Frontal cortex (tissue), 4 donors: ENCODE data around the gene DOCK6. TPM values are rescaled to one million over a fixed set of nuclear protein-coding genes. Genes with fewer than 3 reads are reported as not detected.
"Not testable (repeated sequence)": the region's sequence is repeated elsewhere in the genome, so short reads cannot be mapped to it uniquely, and the experiment has no call there.

Experiments
- DNase-seq, 2 donors: peaks; one replicate each; pipeline ENCODE4 v3.0.0; 2012; ENCODE audit warnings: low spot score in 2 of 2
- FAIRE-seq: peaks from 2 replicates; lab custom pipeline; 2012; peaks lifted over from hg19 to GRCh38; lab: Jason Lieb, UNC
- total RNA-seq: library from RNA; depleted of rRNA; stranded (reverse); fragments of >200 nt; gene quantifications from one replicate; pipeline ENCODE4 v1.2.3, GENCODE V29; 2014
- donor health status: control.
- donor health status: control.
- donor health status: control.

The DOCK6 gene
- total RNA-seq, 1 donor from 2014 or later: 4.1 TPM

DNA sequence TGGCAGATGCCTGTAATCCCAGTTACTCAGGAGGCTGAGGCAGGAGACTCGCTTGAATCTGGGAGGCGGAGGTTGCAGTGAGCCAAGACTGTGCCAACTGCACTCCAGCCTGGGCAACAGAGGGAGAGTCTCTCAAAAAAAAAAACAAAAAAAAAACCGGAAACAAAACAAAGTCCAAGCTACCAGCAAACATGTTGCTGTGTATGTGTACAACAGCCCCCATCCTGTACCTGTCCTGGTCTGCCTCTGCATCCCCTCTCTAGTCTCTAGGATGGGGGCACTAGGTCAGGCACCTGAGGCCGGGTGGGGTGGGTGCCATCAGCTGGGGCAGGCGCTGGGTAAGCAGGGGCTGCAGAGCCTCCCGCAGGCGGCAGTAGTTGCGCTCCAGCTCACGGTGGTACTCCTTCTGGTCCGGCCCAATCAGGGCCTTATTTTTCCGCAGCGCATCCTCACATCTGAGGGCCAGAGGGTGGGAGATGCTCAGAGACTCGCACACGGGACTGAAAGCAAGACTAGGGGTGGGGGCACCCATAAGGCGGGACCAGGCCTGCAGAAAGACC, 62.2 kb downstream of the DOCK6 start:
- FAIRE-seq (no peak), DNase-seq (no peak)

DNA sequence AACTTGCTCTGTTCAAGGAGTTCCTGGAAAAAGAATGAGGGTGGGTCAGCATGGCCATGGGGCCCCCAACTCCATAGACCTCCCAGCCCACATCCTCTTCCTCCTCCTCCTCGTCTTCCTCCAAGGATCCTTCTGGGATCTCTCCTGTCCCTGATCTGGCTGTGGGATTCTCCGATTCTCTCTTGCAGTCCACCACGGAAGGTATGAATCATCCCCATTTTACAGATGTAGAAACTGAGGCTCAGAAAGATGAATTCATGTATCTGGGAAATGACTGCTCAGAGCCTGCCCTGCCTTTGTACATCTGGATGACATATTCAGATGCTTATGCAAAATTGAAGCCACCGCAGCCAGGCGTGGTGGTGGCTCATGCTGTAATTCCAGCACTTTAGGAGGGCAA, 62.8 kb downstream of the DOCK6 start:
- FAIRE-seq: no peak
- no peak for DNase-seq

DNA sequence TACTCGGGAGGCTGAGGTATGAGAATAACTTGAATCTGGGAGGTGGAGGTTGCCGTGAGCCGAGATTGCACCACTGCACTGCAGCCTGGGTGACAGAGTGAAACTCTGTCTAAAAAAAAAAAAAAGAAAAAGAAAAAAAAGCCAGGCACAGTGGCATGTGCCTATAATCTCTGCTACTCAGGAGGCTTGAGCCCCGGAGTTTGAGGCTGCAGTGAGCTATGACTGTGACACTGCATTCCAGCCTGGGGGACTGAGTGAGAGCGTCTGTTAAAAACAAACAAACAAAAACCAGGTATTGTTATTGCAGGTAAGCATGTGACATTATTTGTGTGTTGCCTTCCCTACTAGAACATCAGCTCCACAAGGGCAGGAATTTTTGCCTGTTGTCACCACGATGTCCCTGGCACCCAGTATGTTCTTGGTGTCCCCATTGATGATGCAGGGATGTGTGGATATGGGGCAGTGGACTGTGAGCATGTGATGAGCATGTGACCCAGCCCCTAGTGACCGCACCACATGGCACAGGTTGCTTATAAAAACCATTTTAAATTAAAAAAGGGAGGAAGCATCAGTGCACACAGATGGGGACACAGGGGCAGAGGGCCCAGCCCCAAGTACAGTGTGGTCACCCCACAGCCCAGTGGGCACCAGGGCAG, 63.4 kb downstream of the DOCK6 start:
- DNase-seq: no peak
- FAIRE-seq: no peak

DNA sequence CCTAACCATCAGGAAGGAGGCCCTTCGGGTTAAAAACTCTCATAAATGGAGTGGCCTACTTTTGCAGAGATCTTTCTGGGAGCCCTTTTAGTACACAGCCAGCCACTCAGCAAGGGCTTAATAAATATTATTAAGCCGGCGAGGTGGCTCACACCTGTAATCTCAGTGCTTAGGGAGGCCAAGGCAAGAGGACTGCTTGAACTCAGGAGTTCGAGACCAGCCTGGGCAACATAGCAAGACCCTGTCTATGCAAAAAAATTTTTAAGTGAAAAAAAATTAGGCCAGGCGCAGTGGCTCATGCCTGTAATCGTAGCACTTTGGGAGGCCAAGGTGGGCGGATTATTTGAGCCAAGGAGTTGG, 64.2 kb downstream of the DOCK6 start:
- DNase-seq (no peak), FAIRE-seq (no peak)

DNA sequence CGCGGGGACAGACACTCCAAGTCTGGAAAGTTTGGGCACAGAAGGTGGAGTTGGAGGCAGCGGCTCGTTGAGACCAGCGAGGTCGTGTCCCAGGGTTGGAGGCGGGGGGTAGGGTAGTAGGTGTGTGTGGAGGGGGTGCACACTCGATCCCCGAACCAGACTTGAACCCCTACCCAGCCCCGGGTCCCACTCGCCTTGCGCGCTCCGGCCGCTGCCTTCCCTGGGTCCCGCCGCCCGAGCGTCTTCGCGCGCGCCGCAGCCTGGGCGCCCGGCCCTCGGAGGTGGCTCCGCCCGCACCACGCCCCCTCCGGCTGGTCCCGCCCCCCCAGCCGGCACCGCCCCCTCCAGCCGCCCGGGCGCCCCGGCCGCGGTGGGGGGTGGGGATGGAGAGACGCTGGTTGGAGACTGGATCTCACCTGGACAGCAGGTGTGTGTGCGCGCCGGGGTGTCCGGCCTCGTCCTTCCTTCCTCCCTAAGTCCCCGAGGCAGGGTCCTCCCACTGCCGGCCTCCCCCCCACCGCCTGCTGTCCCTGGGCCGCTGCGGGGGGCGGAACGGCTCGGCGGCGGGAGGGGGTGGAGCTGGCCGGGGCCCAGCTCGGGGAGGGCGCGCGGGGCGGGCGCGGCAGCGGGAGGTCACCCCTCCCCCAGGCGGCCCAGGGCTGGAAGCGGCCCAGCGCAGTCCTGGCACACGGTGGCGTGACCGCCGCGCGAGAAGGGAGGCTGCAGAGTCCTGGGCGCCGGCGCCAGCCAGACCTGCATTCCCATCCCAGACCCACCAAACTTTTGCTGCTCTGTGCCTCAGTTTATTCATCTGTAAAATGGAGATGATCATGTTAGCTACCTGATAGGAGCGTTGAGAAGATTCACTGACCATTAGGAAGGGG, 64.8 kb downstream of the DOCK6 start, which contains the start of gene KANK2:
Gene KANK2 (minus strand): TSS at position 255 of the 884 bp plus-strand sequence. CDS start 3,034 bp downstream, outside the sequence.
- DNase-seq (peak; percentile 98), FAIRE-seq (no peak)

DNA sequence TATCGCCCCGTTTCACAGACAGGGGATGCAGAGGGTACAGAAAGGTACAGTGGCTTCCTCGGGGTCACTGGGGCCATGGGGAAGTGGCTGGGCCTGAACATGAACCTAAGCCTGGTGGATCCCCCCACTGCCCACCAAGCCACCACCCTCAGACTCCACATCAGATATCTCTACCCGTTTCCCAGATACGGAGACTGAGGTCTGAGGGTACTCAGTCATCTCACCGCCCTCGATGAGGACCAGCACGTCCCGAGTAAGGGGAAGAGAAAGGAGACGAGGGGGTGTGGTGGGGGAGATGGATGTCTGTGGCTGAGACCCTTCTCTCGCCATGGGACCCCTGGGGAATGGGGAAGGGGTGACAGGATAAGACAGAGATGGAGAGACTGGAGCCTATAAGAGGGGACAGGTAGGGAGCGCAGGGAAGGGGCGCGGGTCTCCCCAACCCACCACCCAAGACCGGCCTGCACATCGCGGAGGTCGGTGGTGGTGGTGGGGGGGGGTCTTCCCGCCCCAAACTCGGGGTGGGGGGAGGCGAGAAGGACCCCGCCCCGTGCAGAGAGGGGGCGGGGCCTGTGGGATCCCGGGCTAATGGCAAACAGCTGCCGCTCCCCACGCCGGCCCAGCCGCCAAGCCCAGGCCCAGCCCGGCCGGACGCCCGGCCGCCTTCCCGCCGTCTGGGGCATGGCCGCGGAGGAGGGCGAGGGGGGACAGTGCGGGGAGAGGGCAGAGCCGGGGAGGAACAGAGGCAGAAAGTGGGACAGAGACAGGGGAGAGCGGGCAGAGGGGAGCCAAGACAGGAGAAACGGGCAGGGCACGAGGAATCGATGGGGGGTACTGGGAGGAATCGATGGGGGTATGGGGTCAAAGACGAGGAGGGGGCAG, 65.7 kb downstream of the DOCK6 start:
- DNase-seq: peak; percentile 57 to 61

DNA sequence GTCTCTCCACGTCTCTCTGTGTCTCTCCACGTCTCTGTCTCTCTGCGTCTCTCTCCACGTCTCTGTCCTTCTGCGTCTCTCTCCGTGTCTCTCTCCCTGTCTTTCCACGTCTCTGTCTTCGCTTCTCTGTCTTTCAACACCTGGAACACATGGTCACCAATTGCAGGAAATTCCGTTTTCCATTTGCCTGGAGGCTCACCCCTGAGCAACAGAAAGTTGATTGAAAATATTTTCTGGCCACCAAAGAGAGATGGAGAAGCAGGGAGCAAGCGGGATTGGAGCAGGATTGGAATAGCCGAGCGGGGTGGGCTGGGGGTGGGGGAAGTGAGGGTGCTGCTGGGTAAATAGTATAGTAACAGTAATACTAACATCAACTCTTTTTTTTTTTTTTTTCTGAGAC, 66.6 kb downstream of the DOCK6 start:
- FAIRE-seq (no peak), DNase-seq (no peak)

More for the DNA sequence above, 65.7 kb downstream of the DOCK6 start:
- no peak for FAIRE-seq

DNA sequence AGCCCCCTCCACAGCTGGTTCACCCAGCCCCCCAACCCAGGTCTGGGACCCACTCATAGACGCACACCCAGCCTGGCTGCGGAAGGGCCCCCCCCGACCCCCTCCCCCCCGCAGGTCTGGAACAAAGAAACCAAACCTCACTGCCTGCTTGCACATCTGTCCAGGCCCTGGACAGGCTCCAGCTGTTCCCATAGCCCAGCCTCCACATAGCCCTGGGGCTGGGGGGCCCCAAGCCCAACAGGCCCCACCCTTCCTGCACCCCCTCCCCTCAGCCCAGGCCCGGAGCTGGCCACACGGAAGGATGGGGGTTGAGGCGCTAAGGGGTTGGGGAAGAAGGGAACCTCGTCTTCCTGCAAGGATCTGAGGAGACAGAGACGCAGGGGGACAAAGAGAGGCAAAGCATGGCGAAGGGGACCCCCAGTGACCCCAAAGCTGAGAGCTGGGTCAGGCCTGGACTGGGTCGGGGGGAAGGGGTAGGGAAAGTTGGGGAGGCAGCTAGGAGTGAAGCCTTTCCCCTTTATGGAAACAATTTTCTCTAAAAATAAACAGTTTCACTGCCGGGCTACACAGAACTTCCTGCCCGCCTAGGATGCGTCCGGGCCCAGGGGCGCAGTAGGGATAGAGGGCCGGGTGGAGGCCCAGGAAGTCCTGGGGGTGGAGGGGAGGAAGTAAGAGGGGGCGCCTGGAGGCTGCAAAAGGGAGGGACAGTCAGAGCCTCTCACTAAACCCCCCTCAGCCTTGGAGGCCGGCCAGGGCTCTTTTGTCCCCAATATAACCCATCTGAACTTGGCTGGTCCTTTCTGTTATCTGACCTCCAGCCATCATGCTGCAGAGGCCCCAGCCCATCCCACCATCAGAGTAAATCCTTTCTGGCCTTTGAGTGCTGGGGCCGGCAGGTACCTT, 67.4 kb downstream of the DOCK6 start:
- DNase-seq (no peak), FAIRE-seq (no peak)

DNA sequence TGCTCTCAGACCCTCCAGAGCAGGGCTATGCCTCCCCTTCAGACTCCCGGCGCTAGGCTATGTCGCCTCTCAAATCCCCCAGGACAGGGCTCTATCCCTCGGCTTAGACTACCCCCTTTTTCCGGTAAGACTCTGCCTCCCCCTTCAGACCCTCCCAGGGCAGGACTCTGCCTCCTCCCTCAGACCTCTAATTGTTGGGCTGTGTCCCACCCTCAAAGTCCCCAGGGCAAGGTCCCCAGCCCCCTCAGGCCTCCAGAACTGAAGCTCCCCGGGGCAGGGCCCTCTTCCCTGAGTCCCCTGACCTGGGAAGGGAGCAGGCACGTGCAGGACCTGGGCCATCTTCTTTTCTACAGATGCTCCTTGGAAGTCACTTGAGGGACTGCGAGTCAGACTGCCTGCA, 68.2 kb downstream of the DOCK6 start:
- no peak for FAIRE-seq
- DNase-seq: no peak

DNA sequence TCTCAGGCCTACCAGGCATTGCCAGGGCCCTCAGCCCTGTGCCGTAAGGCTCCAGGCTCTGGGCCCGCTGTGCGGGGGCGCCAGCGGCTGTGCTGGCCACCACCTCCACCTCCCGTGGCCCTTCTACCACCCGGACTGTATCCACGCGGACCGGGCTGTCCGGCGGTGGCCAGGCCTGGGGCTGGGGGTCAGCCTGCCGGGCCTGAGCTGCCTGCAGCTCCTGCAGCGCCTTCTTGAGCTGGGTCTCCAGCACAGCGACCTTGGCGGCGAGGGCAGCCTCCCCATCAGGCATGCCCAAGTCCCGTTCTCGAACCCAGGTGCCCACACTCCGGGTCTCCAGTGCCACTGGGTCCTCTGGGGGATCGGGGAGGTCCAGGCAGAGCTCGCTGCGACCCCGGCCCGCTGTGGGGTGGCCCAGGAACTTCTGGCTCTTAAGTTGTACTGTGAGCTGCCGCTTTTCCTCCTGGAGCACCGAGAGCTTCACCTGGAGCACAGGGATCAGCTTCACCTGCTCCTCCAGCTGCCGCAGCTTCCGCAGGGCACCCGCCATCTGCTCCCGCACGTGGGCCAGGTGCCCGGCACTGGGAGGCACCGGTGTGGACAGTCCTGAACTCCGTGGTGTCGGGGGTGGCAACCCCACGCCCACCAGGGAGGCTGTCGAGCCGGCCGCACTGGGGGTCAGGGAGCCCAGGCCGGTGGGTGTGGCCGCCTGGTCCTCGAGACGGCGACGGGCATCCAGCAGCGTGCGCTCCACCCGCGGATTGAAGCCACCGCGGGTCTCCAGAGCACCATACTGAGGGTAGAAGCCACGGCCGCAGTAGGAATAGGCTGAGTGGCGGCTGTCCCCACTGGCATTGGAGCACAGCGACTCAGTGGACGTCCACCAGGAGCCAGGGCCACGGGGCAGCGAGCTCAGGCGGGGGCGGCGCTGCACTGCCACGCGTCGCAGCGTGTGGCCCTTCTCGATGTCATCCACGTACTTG, 69.1 kb downstream of the DOCK6 start:
- FAIRE-seq (no peak), DNase-seq (no peak)

DNA sequence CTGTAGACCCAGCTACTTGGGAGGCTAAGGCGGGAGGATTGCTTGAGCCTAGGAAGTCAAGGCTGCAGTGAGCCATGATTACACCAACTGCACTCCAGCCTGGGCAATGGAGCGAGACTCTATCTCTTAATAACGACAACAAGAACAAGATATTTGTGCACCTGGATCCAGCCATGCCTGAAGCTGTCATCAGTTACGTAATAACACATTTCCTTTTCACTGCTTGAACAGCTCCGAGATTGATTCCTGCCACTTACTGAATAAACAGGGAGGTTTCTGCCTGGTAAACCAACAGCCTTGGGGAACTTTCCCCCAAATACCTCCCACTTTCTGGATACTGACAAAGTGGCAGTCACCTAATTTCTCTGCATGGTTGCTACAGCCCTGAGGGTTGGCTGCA, 70.4 kb downstream of the DOCK6 start:
- FAIRE-seq (no peak), DNase-seq (no peak)

DNA sequence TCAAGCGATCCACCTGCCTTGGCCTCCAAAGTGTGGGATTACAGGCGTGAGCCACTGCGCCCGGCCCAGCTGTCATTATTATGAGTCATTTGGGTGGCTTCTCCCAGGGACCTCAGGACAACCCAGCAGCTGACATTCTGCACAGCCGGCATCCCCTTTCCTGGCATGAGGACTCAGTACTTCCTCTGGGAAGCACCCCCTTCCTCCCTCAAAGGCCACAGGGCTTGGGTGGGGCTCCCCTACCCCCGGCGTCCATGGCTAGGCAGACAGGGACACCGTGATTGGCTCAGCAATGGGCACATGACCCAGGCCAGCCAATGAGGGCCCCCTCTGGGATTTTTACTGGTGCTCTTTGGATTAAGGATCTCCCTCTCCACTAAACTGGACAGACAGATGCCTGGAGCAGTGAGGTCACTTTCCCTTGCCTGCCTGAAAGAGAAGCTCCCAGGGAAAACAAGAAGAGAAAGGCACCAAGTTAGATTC, 71.0 kb downstream of the DOCK6 start:
- DNase-seq (peak in 1 of 2 donors; percentile 61), FAIRE-seq (no peak)

DNA sequence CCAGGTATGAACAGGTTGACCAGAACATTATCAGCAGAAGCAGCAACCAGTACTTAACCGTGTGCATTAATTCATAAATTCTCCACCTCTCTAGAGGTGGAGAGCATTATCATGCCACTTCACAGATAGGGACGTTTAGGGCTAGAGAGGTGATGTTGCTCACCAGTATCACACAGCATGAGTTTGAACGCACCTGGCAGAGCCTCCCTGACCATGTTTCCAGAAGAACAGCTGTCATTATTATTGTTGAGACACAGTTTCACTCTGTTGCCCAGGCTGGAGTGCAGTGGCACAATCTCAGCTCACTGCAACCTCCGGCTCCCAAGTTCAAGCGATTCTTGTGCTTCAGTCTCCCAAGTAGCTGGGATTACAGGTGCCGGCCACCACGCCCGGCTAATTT, 71.8 kb downstream of the DOCK6 start:
- FAIRE-seq (no peak), DNase-seq (no peak)

DNA sequence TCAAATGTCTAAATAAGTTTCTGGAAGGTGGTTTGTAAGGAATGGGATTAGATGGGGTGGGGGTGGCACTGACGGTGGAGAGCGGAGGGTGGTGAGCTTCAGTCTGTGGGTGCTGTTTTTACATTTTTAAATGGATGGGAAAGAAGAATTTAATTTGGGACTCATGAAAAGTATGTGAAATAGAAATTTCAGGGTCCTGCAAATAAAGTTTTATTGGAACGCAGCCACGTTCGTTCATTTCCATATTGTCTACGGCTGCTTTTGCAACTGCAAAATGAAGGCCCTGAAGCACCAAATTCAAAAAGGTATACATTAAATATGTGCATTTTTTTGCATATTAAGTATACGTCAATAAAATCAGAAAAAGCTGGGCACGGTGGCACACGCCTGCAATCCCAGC, 74.9 kb downstream of the DOCK6 start:
- FAIRE-seq (no peak), DNase-seq (no peak)

DNA sequence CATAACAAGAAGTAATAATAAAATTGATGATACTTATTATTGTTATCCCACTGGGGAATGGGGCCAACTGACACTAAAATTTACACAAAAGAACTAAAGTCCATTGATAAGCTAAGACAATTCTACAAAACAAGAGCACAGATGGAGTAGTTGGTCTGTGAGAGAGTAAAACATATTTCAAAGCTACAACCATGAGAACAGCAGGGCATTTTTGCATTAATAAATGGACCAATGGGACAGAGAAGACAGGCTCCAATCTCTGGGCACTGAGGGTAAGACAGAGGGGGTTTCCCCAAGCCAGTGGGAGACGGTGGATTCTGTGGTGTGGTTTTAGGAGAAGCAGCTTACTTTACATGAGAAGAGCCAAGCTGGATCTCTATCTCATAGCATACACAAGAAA, 79.3 kb downstream of the DOCK6 start:
- FAIRE-seq (no peak), DNase-seq (no peak)

DNA sequence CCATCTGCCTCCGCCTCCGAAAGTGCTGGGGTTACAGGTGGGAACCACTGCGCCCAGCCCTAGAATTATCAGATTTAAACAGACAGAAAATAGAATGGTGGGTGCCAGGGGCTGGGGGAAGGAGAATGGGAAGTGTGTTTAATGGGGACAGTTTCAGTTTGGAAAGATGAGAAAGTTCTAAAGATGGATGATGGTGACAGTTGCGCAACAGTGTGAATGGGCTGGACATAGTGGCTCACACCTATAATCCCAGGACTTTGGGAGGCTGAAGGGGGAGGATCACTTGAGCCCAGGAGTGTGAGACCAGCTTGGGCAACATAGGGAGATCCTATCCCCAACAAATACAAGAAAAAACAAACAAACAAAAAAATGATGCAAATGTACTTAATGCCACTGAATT, 80.8 kb downstream of the DOCK6 start:
- FAIRE-seq (no peak), DNase-seq (no peak)

DNA sequence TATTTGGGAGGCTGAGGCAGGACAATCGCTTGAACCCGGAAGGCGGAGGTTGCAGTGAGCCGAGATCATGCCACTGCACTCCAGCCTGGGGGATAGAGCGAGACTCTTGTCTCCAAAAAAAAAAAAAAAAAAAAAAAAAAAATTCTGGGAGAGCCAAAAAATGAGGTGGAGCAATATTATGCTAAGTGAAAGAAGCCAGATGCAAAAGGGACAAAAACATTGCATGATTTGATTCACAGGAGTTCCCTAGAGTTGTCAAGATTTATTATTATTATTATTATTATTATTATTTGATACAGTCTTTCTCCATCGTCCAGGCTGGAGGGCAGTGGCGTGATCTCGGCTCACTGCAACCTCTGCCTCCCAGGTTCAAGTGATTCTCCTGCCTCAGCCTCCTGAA, 81.3 kb downstream of the DOCK6 start:
- not testable (repeated sequence) for FAIRE-seq, DNase-seq

DNA sequence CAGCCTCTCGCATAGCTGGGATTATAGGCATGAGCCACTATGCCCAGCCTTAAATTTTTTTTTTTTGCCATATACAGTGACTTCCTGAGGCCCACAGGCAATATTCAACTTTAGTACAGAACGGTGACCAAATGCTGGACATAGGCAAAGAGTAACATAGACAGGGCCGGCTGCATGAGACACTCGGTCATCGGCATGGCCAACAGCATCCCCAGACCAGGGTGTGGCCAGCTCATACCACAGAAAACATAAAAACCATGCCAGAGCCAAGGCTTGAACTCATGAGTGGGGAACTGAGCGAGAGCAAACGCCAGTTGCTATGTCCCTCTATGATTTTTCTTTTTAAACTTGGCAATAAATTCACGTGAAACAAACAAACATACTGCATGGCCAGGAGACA, 82.0 kb downstream of the DOCK6 start:
- DNase-seq (no peak), FAIRE-seq (no peak)
